ENCODE results near the gene KRTAP10-7. TPM values are rescaled to one million over a fixed set of nuclear protein-coding genes. Genes with fewer than 3 reads are reported as not detected.
"Not testable (repeated sequence)": the region's sequence is repeated elsewhere in the genome, so short reads cannot be mapped to it uniquely, and the experiment has no call there.

The KRTAP10-7 gene
- total RNA-seq, 1 donor from 2014 or later: not detected

DNA sequence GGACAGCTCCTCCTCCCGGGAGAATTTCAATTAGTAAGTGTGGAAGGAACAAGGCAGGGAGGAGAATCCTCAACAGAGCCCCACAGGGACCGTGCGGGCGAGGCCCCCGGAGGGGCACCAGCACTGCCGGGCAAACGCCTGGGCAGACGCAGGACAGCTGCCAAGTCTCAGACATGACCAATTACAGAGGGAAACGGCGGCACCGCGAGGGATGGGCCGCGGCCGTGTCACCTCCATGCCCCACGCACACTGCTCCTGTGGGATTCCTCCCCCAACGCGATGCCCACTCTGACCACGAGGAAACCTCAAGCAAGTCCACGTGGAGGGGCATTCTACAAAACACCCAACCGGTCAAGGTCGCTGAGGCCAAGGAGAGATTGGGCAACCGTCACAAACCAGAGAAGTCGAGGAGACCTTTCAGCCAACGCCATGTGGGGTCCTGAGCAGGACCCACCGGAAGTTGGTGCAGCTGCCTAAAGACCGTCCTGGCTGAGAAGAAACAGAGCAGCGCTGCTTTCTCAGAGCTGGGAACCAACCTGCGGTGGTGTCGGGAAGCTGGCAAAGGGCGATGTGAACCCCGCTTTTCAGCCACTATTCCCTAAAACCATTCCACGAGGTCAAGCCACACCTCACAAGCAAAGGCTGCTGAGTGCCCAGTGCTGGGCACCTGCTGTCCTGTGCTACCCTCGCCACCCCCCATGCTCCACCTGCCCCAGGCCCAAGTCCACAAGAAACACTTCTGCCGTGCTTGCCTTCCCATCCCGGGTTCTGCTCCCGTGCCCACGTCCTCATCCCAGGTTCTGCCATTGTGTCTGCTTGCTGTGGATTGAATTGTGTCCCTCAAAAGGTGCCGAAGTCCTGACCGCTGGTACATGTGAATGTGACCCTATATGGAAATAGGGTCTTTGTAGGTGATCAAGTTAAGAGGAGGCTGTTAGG is 28.3 kb upstream of the KRTAP10-7 start:
- no peak for DNase-seq (ENCODE audit: low spot score)

DNA sequence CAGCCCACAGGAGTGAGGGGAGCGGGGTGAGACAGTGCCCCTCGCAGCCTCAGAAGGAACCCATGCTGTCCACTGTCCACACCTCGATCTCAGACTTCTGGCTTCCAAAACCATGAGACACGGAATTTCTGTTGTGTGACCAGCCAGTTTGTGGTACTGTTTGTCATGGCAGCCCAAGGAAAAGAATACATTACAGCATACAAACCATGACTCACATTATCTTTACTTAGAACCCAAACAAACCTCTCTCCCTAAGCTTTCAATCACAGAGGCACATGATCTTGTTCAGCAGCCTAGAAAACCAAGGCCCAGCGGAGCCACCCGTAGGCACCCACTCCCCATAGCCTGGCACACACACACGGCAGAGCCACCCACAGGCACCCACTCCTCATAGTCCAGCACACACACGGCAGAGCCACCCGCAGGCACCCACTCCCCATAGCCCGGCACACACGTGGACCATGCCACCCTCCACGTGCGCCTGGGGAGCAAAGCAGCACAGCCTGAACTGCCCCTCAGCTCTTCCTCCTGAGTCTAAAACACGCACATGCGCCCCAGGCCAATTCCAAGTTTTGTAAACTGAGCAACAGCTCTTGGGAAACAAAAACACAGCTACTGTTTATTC is 27.3 kb upstream of the KRTAP10-7 start:
- DNase-seq (ENCODE audit: low spot score): no peak

DNA sequence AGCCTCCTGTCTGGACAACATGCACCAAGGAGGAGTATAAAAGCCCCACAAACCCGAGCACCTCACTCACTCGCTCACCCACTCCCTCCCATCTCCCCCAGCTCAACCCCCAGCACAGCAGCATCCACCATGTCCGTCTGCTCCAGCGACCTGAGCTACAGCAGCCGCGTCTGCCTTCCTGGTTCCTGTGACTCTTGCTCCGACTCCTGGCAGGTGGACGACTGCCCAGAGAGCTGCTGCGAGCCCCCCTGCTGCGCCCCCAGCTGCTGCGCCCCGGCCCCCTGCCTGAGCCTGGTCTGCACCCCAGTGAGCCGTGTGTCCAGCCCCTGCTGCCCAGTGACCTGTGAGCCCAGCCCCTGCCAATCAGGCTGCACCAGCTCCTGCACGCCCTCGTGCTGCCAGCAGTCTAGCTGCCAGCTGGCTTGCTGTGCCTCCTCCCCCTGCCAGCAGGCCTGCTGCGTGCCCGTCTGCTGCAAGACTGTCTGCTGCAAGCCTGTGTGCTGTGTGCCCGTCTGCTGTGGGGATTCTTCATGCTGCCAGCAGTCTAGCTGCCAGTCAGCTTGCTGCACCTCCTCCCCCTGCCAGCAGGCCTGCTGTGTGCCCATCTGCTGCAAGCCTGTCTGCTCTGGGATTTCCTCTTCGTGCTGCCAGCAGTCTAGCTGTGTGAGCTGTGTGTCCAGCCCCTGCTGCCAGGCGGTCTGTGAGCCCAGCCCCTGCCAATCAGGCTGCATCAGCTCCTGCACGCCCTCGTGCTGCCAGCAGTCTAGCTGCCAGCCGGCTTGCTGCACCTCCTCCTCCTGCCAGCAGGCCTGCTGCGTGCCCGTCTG is 26.6 kb upstream of the KRTAP10-7 start, which contains the start of gene KRTAP10-4:
Gene KRTAP10-4 (plus strand): TSS at position 100 of the 827 bp plus-strand sequence. CDS start 30 bp downstream, at position 130.
- not testable (repeated sequence) for DNase-seq (ENCODE audit: low spot score)

DNA sequence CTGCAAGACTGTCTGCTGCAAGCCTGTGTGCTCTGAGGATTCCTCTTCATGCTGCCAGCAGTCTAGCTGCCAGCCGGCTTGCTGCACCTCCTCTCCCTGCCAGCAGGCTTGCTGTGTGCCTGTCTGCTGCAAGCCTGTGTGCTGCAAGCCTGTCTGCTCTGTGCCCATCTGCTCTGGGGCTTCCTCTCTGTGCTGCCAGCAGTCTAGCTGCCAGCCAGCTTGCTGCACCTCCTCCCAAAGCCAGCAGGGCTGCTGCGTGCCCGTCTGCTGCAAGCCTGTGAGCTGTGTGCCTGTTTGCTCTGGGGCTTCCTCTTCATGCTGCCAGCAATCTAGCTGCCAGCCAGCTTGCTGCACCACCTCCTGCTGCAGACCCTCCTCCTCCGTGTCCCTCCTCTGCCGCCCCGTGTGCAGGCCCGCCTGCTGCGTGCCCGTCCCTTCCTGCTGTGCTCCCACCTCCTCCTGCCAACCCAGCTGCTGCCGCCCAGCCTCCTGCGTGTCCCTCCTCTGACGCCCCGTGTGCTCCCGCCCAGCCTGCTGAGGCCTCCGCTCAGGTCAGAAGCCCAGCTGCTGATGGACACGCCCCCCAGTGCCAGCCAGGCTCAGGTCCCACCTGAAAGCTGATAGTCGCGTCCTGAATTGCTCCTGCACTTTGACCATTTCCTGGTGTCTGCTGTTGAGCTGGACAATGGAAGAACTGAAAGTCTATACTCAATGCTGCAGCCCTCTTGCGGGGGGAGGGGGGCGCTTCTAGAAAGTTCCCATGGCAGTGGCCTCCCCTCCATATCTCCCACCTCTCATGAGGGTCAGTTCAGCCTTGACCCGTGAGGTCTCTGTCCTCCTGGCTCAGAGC is 25.7 kb upstream of the KRTAP10-7 start:
- DNase-seq (ENCODE audit: low spot score): no peak

DNA sequence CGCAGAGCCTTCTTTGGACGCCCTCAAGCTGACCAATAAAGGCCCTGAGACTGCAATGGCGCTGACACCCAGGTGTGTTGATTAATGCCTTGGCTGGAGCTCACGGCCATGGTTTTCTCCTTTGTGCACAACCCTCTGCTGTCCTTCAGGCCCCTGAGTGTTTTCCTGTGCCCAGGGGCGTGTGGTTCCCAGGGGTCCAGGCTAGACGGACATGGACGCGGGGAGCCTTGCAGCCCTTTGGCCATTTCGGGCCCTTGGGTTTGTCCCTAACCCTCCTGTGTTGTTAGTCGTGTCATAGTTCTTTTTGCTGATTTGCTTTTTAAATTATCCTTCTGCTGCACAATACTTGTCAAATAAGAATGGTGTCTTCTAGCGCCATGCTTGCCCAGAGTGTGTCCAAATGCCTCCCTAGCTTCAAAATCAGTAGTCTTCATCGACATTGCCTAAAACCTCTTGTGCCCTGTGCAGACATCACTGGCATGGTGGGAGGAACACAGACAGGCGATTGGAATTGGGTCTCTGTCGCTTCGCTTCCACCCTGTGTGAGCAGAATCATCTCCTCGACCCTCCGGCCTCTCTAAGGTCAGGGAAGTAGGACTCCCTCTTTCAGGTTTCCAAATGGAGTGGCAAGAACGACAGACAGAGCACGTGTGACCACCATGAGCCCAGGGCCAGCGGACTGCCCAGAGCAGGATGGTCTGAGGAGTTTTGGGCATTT is 24.9 kb upstream of the KRTAP10-7 start:
- DNase-seq (ENCODE audit: low spot score): no peak

DNA sequence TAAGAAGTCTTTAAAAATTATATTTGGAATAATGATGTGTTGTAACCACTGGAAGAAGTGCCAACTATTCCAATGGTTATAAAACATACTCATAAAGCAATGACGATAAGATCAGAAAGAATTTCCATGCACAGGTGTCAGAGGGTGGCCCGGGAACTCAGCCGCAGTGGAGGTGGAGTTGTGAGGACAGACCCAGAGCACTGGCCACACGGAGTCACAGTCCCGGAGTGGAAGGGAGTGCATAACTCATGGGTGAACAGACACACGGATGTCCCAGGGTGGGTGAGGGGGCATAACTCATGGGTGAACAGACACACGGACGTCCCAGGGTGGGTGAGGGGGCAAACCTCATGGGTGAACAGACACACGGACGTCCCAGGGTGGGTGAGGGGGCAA is 24.4 kb upstream of the KRTAP10-7 start:
- no peak for DNase-seq (ENCODE audit: low spot score)

DNA sequence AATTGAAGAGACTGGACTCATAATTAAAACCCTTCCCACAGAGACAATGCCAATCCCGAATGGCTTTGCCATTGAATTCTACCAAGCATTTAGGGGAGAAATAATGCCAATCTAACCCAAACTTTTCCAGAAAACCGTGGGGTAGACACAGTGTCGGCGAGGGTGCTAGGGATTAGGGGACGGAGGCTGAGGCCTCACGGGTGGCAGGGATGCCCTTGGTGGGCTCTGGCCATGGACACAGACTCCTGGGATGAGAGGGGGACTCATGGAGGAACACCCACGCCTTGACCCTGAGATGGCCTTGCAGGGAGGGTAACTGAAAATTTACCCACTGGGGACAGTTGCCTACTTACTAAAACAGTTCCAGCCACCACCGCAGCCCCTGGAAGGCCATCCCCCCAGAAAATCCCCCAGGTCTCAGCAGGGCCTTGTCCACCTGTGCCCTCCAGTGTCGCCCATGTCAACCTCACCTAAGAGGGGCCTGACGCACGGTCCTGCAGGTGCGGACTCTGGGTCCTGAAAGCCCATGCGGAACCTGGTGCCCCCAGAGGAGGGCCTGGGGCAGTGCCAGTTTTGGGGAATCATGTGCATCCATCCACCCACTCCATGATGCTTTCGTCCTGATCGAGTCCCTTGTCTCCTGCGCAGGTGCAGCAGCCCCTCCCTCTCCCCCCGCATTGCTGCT is 21.9 kb upstream of the KRTAP10-7 start:
- no peak for DNase-seq (ENCODE audit: low spot score)

DNA sequence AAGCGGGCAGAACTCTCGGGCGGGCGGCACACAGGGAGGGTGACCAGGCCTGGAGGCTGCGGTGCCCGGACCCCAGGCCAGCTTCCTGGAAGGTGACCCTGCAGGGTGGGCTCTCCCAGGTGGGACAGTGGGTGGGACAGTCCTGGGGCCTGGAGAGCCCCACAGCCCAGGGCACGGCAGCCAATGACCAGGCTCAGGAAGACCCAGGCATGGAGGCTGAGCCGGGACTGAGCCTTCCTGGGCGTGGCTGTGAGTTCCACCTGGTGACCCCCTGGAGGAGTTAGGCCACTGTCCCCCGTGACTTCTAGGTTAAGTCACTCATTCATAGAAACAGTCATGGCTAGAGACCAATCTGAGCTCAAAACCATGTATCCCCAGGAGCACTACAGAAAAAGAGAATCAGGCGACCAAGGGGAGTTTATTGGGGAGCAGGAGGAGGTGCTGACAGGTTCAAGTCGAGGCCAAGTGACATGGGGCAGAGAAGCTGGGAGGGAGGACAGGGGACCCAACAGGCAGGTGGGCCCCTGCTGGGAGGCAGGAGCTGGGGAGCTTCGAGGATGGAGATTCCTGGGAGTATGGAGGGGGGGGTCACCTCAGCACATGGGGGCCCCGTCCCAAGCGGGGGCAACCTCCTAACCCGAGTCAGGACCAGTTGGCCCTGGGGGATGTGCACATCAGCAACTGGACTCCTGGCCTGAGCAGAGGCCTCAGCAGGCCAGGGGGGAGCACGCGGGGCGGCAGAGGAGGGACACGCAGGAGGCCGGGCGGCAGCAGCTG is 21.2 kb upstream of the KRTAP10-7 start:
- no peak for DNase-seq (ENCODE audit: low spot score)

DNA sequence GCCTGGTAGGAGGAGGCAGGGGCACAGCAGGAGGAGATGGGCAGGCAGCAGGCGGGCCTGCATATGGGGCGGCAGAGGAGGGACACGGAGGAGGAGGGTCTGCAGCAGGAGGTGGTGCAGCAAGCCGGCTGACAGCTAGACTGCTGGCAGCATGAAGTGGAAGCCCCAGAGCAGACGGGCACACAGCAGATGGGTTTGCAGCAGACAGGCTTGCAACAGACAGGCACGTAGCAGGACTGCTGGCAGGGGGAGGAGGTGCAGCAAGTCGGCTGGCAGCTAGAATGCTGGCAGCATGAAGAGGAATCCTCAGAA is 20.6 kb upstream of the KRTAP10-7 start:
- no peak for DNase-seq (ENCODE audit: low spot score)

DNA sequence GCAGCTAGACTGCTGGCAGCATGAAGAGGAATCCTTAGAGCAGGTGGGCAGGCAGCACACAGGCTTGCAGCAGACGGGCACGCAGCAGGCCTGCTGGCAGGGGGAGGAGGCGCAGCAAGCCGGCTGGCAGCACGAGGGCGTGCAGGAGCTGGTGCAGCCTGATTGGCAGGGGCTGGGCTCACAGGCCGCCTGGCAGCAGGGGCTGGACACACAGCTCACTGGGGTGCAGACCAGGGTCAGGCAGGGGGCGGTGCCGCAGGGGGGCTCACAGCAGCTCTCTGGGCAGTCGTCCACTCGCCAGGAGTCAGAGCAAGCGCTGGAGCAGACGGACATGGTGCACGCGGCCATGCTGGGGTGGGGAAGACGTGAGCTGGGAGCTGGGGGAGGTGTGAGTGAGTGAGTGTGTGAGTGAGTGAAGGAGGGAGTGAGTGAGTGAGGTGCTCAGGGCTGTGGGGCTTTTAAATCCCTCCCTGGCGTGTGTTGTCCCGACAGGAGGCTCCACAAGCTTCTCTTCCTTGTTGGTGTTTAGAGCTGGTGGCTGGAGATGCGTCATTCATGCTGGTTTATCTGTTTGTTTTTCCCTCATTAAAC is 20.1 kb upstream of the KRTAP10-7 start, which contains the start of gene KRTAP10-5:
Gene KRTAP10-5 (minus strand): TSS at position 374 of the 591 bp plus-strand sequence. CDS start 26 bp downstream, at position 348.
- DNase-seq (ENCODE audit: low spot score): not testable (repeated sequence)

DNA sequence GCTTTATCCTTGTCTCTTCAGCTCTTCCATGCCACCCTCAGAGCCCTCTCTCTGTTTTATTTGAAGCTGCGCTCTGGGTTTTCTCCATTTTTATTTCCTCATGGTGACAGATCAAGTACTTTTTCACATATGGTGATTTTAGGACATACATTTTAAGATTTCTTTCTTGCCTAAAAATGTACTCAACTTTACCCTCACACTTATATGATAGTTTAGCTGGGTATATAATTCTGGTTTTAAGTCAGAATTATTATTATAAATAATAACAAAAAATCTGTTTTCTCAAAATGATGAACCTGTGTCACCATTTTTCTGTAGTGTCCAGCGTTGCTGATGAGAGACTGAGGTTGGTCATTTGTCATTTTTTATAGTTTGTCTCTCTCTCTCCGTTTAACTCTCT is 19.2 kb upstream of the KRTAP10-7 start:
- no peak for DNase-seq (ENCODE audit: low spot score)

DNA sequence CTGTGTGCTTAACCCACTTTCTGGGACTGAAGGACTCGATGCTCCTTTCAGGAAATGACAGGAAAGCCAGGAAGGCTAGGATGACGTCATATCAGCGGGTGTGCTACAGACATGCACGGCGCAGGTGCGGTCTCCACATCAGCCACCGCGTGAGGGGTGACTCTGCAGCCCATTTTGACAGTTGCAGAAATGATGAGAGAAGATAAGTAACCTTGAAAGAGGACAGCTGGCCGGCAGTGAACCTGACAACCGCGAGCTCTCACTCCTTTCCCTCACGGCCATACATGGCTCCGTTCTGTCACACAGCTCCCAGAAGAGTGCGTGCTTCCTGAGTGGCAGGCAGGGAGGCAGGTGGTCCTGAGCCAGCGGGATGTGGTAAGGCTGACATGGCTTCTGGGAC is 18.3 kb upstream of the KRTAP10-7 start:
- DNase-seq (ENCODE audit: low spot score): no peak

DNA sequence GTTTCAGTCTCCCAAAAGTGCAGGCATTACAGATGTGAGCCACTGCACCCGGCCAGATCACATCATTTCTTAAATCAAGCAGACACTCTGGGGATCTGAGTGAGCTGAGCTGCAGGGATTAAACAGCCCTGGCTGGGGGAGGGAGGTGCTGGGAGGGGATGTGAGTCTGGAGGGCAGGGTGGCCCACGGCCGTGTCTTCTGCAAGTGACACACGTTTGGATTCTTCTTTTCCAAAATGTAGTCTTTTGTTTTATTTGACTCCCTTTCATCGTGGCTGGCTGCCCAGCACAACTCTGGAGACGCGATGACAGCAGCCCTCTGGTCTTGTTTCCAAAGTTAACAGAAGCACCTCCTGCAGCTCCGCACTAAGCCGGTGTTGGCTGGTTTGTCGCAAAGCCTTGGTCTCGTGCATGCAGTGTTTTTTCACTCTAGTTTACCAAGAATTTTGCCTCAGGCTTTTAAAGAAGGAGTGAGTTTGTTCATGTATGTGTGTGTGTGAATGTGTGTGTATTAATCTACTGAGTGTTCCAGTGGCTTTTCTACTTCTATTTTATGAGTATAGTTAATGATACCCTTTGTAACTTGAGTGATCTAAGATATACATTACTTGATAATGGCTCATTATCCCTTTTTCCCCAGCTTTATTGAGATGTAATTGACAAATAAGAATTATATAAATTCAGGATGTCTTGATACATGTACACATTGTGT is 17.2 kb upstream of the KRTAP10-7 start:
- no peak for DNase-seq (ENCODE audit: low spot score)

DNA sequence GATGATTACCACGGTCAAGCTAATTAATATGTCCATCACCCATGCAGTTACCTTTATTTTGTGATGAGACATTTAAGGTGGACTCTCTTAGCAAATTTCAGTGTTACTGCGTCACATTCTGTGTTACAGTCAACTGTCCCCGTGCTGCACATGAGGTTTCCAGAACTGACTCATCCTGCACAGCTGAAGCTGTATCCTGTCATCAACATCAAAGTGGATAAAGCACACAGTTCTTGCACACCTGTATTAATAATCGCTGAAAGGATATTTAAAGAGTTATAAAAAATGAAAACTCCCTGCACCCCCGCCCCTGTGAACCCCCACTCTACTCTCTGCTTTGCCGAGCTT is 16.6 kb upstream of the KRTAP10-7 start:
- no peak for DNase-seq (ENCODE audit: low spot score)

DNA sequence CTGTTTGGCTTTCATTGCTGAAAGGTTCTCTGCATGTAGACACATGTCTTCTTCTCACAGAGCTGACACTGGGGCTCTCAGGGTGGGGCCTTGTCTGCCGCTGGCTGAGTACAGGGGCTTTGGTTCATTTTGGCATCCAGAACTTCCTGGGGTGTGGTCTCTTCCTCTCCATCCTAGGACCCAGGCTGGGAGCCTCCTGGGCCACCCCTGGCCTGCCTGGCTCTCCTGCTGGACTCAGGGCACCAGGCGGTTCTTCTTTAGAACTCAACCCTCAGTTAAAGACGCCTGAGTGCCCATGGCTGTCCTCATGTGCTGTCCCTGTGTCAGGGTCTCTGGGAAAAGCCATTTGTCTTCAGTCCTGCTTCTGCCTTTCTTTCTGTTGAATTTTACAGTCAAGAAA is 14.5 kb upstream of the KRTAP10-7 start:
- DNase-seq (ENCODE audit: low spot score): no peak

DNA sequence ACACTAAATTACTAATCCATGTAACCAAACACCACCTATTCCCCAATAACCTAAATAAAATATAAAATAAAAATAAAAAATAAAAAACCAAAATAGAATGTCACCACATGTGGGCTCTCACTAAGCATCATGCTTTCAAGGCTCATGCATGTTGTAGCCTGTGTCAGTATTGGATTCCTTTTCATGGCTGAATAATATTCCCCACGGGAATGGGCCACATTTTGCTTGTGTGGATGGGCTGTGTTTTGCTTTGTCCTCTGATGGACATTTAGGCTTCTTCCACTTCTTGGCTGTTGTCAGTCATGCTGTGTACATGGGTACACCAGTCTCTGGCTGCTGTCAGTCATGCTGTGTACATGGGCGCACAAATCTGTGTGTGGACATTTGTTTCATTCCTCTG is 11.3 kb upstream of the KRTAP10-7 start:
- DNase-seq (ENCODE audit: low spot score): no peak

DNA sequence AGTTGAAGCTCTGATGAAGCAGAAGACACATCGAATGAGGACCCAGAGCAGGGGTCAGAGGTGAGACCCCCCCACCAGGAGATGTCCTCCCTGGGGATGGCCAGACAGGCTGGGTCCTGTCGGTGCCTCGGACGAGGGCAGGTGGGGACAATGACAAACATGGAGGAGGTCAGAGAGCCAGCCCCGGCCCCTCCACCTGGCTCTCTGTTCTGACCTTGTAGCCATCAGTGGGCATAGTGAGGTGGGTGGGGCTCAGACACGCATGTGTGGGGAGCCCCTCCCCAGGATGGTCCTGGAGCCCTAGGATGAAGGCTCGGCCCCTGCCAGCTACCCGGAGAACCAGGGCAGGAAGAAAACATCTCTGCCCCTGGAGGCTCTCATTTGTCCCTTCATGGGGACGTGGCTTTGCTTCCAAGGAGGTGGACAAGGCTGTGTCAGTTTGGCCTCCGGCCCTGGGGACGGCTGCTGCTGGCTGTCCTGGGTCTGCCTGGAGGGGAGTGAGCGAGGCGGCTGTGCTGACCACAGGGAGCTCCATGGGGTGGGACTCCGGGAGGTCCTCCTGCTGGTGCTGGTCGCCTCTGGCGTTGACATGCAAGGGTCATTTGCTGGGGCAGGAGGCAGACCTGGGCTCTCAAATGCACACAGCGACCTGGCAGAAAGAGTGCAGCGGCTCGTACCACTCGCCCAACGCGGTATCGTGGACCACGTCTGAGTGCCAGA is 10.7 kb upstream of the KRTAP10-7 start:
- no peak for DNase-seq (ENCODE audit: low spot score)

DNA sequence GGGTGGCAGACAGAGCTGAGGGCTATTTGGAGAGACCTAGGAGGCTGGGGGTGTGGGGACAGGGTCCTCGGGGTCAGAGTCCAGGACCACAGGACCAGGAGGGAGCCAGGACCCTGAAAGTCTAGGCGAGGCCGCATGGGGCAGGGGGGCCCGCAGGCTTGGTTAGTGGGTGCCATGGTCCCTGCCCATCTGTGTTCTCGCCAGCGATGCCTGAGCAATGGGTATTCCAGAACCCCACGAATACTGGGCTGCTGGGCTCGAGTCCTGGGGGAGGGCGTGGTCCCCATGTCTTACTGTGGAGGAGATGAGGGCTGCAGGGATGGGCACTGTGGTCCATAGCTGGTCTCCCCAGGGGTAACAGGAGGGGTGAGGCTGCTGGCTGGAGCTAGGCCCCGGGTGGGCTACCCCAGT is 10.1 kb upstream of the KRTAP10-7 start:
- DNase-seq (ENCODE audit: low spot score): no peak

All from ureter (tissue), 1 donor.